HepG2 (cell line): ENCODE measurements around the gene RPGRIP1. TPM values are rescaled to one million over a fixed set of nuclear protein-coding genes. Genes with fewer than 3 reads are reported as not detected.

Experiments
- BATF2 ChIP-seq: sonication (generic); formaldehyde crosslinking; IDR thresholded peaks from 2 replicates; pipeline ENCODE4 v1.8.0; 2022; ENCODE audit warnings: mild to moderate bottlenecking, missing genetic modification reagents, moderate library complexity
- BCLAF1 ChIP-seq: fragments of 450-650 bp; IDR thresholded peaks from 2 replicates; pipeline ENCODE4 v1.6.1; 2017; ENCODE audit warnings: mild to moderate bottlenecking
- CBX1 ChIP-seq: IDR thresholded peaks from one replicate; pipeline ENCODE4 v1.6.1; 2016; ENCODE audit warnings: antibody characterized with exemption, low read depth
- E2F2 ChIP-seq: sonication (generic); formaldehyde crosslinking; IDR thresholded peaks from 2 replicates; pipeline ENCODE4 v1.4.0; 2020; ENCODE audit warnings: missing genetic modification reagents, borderline replicate concordance
- HDAC1 ChIP-seq: sonication (generic); formaldehyde crosslinking; IDR thresholded peaks from 2 replicates; pipeline ENCODE4 v1.5.1; 2020; ENCODE audit warnings: mild to moderate bottlenecking, missing genetic modification reagents
- HMG20A ChIP-seq: IDR thresholded peaks from 2 replicates; pipeline ENCODE4 v1.6.1; 2016; ENCODE audit warnings: borderline replicate concordance
- NAIF1 ChIP-seq: sonication (generic); formaldehyde crosslinking; IDR thresholded peaks from 2 replicates; pipeline ENCODE4 v1.5.0; 2020; ENCODE audit warnings: mild to moderate bottlenecking, missing genetic modification reagents, borderline replicate concordance
- RFXAP ChIP-seq: sonication (generic); formaldehyde crosslinking; IDR thresholded peaks from 2 replicates; pipeline ENCODE4 v1.4.0; 2020; ENCODE audit warnings: missing genetic modification reagents, borderline replicate concordance
- SETDB1 ChIP-seq: sonication (generic); formaldehyde crosslinking; IDR thresholded peaks from 2 replicates; pipeline ENCODE4 v1.5.1; 2020; ENCODE audit warnings: missing genetic modification reagents, mild to moderate bottlenecking, borderline replicate concordance
- SIX1 ChIP-seq: sonication (generic); formaldehyde crosslinking; IDR thresholded peaks from 2 replicates; pipeline ENCODE4 v1.4.0; 2020; ENCODE audit warnings: missing genetic modification reagents, borderline replicate concordance
- TGIF2 ChIP-seq: IDR thresholded peaks from 2 replicates; pipeline ENCODE4 v1.6.1; 2016; ENCODE audit warnings: control low read depth, missing compliant biosample characterization
- ZBTB3 ChIP-seq: sonication (generic); formaldehyde crosslinking; IDR thresholded peaks from 2 replicates; pipeline ENCODE4 v1.4.0; 2020; ENCODE audit warnings: low read depth, mild to moderate bottlenecking, moderate library complexity, missing genetic modification reagents, borderline replicate concordance
- ZC3H4 ChIP-seq: sonication (generic); formaldehyde crosslinking; IDR thresholded peaks from 2 replicates; pipeline ENCODE4 v1.4.0; 2020; ENCODE audit warnings: missing genetic modification reagents, borderline replicate concordance
- ZKSCAN8 ChIP-seq: IDR thresholded peaks from 2 replicates; pipeline ENCODE4 v1.6.1; 2016; ENCODE audit warnings: borderline replicate concordance, missing genetic modification reagents, missing compliant biosample characterization
- ZNF281 ChIP-seq: sonication (generic); formaldehyde crosslinking; IDR thresholded peaks from 2 replicates; pipeline ENCODE4 v1.4.0; 2020; ENCODE audit warnings: missing genetic modification reagents, borderline replicate concordance
- ZNF317 ChIP-seq: sonication (generic); formaldehyde crosslinking; IDR thresholded peaks from 2 replicates; pipeline ENCODE4 v1.5.0; 2020; ENCODE audit warnings: mild to moderate bottlenecking, missing genetic modification reagents
- ZNF350 ChIP-seq: sonication (generic); formaldehyde crosslinking; IDR thresholded peaks from 2 replicates; pipeline ENCODE4 v1.4.0; 2020; ENCODE audit warnings: mild to moderate bottlenecking, low read depth, missing genetic modification reagents, borderline replicate concordance
- ZNF501 ChIP-seq: sonication (generic); formaldehyde crosslinking; IDR thresholded peaks from 2 replicates; pipeline ENCODE4 v1.5.1; 2020; ENCODE audit warnings: mild to moderate bottlenecking, moderate library complexity, missing genetic modification reagents
- ZNF510 ChIP-seq: sonication (generic); formaldehyde crosslinking; IDR thresholded peaks from 2 replicates; pipeline ENCODE4 v1.4.0; 2020; ENCODE audit warnings: low read depth, mild to moderate bottlenecking, missing genetic modification reagents
- ZNF597 ChIP-seq: sonication (generic); formaldehyde crosslinking; IDR thresholded peaks from 2 replicates; pipeline ENCODE4 v1.5.0; 2020; ENCODE audit warnings: missing genetic modification reagents
- ZNF709 ChIP-seq: sonication (generic); formaldehyde crosslinking; IDR thresholded peaks from 2 replicates; pipeline ENCODE4 v1.5.0; 2020; ENCODE audit warnings: mild to moderate bottlenecking, missing genetic modification reagents
- ZSCAN20 ChIP-seq: sonication (generic); formaldehyde crosslinking; IDR thresholded peaks from 2 replicates; pipeline ENCODE4 v1.4.0; 2020; ENCODE audit warnings: missing genetic modification reagents, mild to moderate bottlenecking, borderline replicate concordance
- polyA plus RNA-seq, 8 experiments: library from polyadenylated mRNA; depleted of rRNA in 3 of 8; stranded (reverse) in 7 of 8; unstranded in 1 of 8; fragments of >200 nt; fragmentation: Illumina TruSeq in 4 of 8; extraction: Trizol in 4 of 8; gene quantifications; 2 replicates each; pipeline versions ENCODE4 v1.2.1 to v1.2.3, GENCODE V29; 2011 to 2016; ENCODE audit warnings: low read depth in 4 of 8, missing spikeins in 1 of 8, mixed read lengths in 1 of 8; ENCODE audit not compliant: insufficient read depth in 1 of 8
- total RNA-seq, 5 experiments: library from RNA; depleted of rRNA; stranded (reverse); fragments of >200 nt; fragmentation: Illumina TruSeq; extraction: Trizol; gene quantifications; 2 replicates each; pipeline ENCODE4 v1.2.3, GENCODE V29; 2016; ENCODE audit warnings: low read depth in 1 of 5

RPGRIP1 gene
- total and polyA plus RNA-seq, 2 of the 13 experiments (the other 11 are each of a cell fraction or from before 2014, with no cell fraction given): 0.13 to 1.1 TPM

- TF ChIP-seq ZBTB3 (CRISPR knock-in tag) (no peak), E2F2 (CRISPR knock-in tag) (no peak), BATF2 (CRISPR knock-in tag) (no peak), NAIF1 (no peak), SETDB1 (CRISPR knock-in tag) (no peak), ZNF350 (CRISPR knock-in tag) (no peak), CBX1 (no peak), HDAC1 (CRISPR knock-in tag) (no peak), SIX1 (CRISPR knock-in tag) (no peak), TGIF2 (CRISPR knock-in tag) (no peak), ZNF510 (CRISPR knock-in tag) (no peak), ZNF317 (CRISPR knock-in tag) (no peak), ZKSCAN8 (CRISPR knock-in tag) (no peak), ZNF281 (CRISPR knock-in tag) (no peak), ZNF501 (peak; percentile 58; the same call in 1 of the 2 replicates), ZSCAN20 (CRISPR knock-in tag) (no peak), HMG20A (CRISPR knock-in tag) (no peak), ZNF597 (CRISPR knock-in tag) (no peak), RFXAP (CRISPR knock-in tag) (no peak), BCLAF1 (no peak), ZNF709 (CRISPR knock-in tag) (no peak), ZC3H4 (CRISPR knock-in tag) (no peak)
Measured at GRCh38 chr14:21238823-21239518, 40.9 kb upstream of the RPGRIP1 start (continued).
